GM19397 (cell line): ENCODE results near the gene TYROBP.
A peak's percentile ranks its signal among the peaks of the same experiment; 100 is the strongest.
"Not testable (repeated sequence)": the region's sequence is repeated elsewhere in the genome, so short reads cannot be mapped to it uniquely, and the experiment has no call there.

Source experiments
- ATAC-seq: cut with Tn5 transposase; IDR thresholded peaks from one replicate; pipeline ENCODE4 v1.9.1; 2021; ENCODE audit warnings: mild to moderate bottlenecking, moderate library complexity; ENCODE audit not compliant: unreplicated experiment

The TYROBP gene

DNA sequence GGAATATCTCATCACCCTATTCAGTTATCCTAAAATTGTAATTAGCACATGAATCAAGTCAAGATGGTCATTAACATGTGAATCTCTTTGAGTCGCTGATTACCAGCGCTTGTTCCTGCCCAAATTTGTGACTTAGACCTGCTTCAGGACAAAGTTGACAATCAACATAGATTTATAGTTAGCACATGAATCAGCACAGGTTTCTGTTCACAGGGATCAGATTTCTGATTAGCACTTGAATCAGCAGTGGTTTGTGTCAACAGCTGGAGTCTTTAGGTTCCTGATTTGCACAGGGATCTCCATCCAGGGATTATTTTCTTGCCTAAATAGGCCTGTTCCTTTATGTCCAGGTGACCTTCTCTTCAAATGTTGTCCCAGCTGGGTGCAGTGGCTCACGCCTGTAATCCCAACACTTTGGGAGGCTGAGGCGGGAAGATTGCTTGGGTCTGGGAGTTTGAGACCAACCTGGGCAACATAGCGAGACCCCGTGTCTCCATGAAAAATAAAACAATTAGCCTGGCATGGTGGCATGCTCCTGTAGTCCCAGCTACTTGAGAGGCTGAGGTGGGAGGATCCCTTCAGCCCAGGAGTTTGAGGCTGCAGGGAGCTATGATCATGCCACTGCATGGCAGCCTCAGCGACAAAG, 24.3 kb upstream of the TYROBP start:
- no peak for ATAC-seq

DNA sequence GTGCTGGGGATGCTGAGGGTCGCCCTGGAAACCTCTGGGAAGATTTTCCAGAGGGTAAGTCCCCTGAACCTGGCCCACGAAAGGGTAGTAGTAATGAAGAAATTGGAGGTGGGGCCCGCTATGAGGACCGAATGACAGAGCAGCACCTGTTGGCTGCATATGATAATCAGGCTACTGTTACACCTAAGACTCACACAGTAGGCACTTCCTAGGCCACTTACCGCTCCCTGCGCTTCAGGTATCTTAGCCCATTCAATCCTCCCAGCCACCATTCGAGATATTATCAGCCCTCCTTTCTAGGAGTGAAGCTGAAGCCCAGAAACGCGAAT, 23.7 kb upstream of the TYROBP start:
- ATAC-seq, result no peak

DNA sequence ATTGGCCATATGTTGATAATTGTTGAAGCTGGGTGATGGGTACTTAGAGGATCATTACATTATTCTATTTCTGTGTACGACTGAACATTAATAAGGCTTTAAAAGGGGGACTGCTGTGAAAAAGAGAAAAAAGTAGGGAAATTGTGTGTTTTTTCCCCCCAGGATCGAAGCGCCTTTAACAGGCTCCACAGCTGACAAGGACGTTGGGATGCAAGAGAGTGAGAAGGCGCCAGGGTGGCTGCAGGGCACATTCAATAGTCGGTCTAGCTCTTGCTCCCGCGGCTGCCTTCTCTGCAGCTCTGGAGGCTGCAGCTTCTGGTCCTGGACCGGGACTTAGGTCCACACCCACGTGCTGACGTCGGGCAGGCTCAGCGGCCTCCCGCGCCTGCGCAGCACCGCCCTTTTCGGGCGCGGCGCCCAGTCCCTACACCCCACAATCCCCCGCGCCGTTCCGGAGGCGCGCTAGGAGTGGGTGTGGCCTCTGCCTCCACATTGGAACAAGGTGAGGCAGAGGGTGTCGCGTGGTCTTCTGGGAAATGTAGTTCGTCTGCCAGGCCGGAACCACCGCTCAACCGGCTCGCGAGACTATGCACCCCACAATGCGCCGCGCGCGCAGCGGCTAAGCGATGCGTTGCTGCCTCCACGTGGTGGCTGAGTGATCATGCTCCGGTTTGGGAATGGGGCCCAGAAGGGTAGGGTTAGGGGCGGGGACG, 23.2 kb upstream of the TYROBP start:
- ATAC-seq, result peak; percentile 94

DNA sequence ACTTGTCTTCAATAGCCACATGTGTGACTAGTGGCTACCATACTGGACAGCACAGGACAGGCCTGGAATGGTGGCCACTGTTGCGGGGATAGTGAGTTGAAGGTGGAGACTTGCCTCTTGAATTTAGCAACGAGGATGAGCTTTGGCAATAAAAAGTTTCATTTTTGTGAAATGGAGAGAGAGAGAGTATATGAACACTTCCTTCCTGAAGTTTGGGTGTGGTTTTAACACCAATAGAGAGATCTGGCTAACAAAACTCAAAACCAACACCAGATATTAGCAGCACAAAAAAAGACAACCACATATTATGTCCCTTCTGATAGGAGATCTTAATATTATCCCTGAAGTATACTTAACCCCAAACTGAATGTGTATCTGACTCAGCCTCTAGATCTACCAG, 21.8 kb upstream of the TYROBP start:
- ATAC-seq, result no peak

DNA sequence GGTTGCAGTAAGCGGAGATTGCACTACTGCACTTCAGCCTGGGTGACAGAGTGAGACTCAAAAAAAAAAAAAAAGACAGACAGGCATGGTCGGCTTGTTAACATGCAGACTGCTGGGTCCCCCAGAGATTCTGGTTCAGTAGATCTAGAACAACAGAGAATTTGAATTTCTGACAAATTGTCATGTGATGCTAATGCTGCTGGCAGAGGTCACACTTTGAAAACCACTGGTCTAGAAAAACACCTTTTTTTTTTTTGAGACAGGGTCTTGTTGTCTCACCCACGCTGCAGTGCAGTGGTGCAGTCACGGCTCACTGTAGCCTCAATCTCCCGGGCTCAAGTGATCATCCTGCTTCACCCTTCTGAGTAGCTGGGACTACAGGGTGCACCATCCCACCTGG, 20.4 kb upstream of the TYROBP start:
- no peak for ATAC-seq

DNA sequence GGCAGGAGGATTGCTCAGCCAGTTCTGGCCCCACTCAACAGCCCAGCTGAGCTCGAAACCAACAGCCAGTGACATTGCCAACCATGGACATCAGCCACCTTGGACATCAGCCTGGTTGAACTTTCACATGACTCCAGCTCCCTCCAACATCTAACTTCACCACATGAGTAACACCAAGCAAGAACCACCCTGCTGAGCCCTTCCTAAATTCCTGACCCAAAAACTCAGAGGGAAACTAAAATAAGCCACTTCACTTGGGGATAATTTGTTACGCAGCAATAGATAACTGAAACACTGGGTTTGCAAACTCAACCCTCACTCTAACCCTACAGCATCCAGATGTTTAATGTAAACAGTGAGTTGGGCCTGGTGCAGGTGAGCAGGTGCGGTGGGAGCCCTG, 17.4 kb upstream of the TYROBP start:
- ATAC-seq, result no peak

DNA sequence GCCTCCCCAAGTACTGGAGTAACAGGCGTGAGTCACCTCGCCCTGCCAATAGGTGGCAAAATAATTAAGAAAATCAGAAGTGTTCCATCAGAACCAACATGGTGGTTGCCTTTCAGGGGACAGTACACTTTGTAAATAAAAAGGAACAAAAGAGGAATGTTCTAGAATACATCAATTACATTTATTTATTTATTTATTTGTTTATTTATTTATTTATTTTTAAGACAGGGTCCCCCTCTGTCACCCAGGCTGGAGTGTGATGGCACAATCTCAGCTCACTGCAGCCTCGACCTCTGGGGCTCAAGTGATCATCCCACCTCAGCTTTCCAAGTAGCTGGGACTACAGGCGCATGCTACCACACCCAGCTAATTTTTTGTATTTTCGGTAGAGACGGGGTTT, 12.9 kb upstream of the TYROBP start:
- no peak for ATAC-seq

DNA sequence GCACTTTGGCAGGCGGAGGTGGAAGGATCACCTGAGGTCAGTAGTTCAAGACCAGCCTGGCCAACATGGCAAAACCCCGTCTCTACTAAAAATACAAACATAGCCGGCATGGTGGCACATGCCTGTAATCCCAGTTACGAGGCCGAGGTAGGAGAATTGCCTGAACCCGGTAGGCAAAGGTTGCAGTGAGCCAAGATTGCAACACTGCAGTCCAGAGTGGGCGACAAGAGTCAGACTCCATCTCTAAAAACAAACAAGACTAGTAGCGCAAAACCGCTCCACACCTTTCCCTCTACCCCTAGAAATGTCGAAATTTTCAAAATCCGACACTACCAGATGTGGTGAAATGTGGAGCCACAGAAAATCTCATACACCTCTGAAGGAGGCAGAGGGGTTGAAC, 11.2 kb upstream of the TYROBP start:
- no peak for ATAC-seq

DNA sequence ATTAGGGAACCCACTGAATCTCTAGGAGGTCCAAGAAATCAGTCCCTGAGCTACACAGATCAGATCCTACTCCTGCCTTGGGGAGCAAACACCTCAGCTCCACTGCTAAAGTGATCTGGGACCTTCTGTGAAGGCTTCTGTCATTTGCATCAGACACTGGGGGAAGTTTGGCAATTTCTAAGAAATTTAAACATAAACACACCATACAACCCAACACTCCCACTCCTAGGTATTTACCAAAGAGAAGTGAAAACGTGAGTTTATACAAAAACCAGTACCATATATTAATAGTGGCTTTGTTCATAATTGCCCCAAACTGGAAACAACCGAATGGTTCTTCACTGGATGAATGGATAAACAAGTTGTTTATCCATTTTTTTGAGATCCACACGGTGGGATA, 7.3 kb upstream of the TYROBP start:
- ATAC-seq, result no peak

DNA sequence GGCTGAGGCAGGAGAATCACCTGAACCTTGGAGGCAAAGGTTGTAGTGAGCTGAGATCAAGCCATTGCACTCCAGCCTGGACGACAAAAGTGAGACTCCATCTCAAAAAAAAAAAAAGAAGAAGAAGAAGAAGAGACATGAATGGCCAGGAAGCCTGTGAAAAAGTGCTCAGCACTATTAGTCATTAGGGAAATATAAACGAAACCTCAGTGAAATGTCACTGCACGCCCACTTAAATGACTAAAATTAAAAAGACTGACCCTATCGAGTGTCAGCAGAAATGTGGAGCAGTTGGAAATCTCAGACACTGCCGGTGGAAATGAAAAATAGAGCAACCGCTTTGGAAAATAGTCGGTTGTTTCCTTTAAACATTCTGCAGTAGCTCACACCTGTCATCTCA, 5.5 kb upstream of the TYROBP start:
- ATAC-seq, result no peak

DNA sequence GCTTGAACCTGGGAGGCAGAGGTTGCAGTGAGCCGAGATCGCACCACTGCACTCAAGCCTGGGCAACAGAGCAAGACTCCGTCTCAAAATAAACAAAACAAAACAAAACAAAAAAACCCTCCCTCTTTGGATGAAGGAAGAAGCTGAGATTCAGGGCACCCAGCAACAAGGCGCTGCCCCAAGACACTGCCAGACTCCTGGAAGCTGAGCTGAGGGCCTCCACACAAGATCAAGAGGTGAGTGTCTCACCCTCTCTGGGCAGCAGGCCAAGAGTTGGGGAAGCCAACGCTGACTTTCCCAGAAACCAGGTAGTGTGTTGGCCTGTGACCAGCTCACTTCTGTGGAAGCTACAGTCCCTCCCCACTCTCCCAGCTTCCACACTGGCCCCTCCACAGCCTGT, 3.7 kb upstream of the TYROBP start:
- ATAC-seq, result no peak

DNA sequence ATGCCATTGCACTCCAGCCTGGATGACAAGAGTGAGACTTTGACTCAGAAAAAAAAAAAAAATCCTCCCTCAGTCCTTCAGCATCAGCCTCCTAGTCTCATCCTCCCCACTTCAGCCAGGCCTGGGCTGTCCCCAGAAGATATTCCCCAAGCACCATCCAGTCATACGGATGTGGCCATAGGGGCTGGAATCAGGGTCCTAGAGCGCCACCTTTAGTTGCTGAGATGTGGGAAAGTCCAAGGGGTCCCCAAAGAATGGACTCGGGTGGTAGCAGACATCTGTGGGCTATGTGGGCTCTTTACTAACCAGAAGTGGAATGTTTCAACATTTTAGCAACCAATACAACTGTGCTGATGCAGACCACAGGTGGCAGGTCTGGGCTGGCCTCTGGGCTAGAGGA, 3.1 kb upstream of the TYROBP start:
- ATAC-seq, result no peak

DNA sequence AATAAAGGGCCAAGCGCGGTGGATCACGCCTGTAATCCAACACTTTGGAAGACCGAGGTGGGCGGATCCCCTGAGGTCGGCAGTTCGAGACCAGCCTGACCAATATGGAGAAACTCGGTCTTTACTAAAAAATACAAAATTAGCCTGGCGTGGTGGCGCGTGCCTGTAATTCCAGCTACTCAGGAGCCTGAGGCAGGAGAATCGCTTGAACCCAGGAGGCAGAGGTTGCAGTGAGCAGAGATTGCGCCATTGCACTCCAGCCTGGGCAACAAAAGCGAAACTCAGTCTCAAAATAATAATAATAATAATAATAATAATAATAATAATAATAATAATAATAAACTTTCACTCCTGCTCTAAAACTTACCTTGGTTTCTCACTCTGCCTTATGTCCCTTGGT, 2.3 kb upstream of the TYROBP start:
- ATAC-seq, result not testable (repeated sequence)

DNA sequence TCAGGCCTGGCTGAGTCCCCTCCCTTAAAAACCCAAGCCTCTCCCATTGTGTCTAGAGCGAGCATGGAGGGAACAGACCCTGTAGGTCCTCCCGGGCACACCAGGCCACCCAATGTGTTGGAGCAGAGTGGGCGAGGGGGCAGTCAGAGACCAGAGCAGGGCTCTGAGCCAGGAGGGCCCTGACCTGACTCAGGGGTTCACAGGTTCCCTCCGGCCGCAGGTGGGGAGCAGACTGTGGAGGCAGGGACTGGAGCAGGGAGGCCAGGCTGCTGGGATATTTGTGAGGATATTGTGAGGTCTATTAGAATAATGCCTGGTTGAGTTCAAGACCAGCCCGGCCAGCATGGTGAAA, 1.6 kb upstream of the TYROBP start:
- ATAC-seq, result no peak

DNA sequence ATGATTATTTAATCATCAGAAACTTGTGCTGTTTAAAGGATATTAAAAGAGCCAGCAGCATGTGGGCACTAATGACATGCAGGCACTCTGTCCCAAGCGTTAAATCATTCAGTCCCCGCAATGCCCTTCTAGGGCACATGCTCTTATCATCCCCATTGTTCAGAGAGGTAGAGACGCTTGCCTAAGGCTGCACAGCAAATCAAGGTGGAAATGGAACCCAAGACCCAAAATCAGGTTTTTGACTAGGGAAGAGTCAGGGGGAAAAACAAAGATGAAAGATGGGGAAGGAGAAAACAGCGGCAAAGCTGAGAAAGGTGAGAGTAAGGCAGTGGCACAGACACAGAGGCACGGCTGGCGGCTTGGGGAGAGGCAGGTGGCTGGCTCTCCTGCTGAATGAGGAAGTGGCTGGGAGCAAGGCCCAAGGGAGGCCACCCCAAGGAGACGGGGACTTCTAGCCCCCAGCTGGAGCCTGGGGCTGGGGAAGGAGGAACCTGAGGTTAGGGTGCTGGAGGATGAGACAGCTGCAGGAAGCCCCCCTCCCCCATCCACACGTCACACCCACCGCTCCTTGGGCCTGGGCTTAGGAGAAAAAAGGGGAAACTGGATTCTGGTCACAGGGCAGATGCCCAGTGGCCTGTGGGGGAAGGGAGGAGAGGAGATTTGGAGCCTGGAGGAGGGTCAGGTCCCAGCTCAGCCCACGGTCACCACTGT, 1.0 kb upstream of the TYROBP start:
- peak; percentile 46 for ATAC-seq

DNA sequence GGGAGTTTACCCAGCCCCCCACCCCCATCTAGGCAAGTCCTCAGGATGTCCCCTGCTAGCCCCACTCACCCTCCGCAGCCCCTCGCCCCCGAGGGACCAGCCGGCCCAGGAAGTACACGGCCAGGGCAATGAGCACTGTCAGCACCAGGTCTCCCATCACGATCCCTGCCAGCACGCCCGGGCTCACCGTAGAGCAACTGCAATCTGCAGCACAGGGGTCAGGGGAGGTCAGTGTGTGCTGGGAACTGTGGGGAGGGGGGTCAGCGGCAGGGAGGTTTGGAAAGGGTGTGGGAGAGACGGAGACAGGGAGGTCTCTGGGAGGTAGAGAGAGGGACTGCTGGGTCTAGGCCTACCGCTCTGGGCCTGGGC, 734 bp downstream of the TYROBP start:
- ATAC-seq, result no peak

DNA sequence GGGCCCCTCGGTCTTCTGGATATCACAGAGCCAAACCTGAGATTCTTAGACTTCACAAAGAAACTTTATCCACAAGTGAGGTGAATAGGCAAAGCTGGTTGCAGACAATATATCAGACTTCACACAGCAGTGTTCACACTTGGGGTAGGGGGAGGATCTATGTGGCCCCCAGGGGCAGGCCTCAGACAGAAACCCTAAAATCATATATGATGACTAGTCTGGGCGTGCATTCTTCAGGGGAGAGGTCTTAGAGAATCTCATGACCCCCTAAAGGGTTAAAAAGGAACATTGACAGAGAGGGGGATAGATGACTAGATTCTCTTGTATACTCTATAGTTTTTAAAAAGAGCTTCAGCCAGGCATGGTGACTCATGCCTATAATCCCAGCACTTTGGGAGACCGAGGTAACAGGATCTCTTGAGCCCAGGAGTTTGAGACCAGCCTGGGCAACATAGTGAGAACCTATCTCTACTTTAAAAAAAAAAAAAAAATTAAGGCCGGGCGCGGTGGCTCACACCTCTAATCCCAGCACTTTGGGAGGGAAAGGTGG, 2.8 kb downstream of the TYROBP start:
- no peak for ATAC-seq

DNA sequence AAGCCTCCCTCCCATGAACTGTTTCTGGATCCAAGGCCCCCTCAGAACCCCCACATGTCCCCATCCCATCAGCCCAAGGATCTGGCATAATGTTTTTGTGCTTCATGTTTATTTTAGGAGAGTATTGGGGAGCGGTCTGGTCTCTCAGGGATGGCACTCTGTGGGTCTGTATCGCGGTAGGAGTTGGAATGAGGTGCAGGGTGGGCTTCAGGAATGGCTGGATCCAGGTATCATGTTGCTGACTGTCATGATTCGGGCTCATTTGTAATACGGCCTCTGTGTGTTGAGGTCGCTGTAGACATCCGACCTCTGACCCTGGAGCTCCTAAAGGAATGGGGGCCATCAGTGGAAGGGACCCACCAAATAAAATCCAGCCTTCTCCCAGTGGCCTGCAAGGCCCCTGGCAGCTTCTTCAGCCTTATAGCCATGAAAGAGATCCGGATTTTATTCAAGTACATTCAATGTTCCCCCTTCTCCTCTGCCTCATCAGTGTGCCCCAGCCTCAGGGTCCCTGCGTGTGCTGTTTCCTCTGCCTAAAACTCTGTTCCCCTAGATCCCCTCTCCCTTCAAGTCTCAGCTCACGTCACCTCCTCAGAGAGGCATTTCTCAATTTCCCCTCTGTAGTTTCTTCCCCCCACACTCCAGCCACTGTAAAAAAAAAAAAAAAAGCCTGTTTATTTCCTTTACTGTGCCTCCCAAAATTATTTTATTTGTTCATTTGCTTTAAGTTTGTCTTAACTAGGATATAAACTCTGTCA, 3.6 kb downstream of the TYROBP start:
- ATAC-seq, result no peak

DNA sequence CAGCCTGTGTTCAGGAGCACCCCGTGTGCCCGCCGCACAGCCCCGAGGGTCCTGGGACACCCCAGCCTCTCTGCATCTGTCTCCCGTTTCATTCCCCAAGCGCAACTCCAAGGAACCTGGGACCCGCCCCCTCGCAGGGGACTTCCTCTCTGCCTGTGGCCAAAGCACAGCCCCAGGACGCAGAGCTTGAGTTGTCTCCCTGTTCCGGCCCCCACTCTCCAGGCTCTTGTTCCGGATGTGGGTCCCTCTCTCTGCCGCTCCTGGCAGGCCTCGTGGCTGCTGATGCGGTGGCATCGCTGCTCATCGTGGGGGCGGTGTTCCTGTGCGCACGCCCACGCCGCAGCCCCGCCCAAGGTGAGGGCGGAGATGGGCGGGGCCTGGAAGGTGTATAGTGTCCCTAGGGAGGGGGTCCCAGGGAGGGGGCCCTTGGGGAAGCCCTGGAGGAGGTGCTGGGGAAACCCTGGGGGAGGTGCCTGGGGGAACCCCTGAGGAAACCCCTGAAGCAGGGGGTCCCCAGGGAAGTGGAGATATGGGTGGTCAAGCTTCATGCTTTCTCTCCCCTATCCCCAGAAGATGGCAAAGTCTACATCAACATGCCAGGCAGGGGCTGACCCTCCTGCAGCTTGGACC, 4.4 kb downstream of the TYROBP start:
- peak; percentile 34 for ATAC-seq

DNA sequence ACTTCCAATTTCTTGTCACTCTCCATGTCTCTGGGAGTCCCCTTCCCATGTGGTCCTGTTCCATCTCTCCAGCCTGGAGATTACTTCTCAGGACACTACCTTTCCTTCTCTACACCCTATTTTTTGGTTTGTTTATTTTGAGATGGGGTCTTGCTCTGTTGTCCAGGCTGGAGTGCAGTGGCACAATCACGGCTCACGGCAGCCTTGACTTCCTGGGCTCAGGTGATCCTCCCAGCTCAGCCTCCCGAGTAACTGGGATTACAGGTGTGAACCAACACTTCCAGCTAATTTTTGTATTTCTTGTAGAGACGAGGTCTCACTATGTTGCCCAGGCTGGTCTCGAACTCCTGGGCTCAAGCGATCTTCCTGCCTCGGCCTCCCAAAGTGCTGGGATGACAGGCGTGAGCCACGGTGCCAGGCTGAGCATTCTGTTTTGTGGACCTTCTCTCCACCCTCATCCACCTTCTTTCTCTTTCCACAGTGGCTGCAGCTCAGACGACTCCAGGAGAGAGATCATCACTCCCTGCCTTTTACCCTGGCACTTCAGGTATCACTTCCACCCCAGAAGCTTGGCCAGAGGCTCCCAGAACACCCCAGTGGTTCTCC, 5.1 kb downstream of the TYROBP start:
- ATAC-seq, result no peak
